AG20443 (cell line): Measurements from ENCODE around the gene MEX3A.

Source experiments
- DNase-seq: peaks from one replicate; pipeline ENCODE4 v3.0.0; 2012; ENCODE audit warnings: low spot score, mixed read lengths

Gene MEX3A

DNA sequence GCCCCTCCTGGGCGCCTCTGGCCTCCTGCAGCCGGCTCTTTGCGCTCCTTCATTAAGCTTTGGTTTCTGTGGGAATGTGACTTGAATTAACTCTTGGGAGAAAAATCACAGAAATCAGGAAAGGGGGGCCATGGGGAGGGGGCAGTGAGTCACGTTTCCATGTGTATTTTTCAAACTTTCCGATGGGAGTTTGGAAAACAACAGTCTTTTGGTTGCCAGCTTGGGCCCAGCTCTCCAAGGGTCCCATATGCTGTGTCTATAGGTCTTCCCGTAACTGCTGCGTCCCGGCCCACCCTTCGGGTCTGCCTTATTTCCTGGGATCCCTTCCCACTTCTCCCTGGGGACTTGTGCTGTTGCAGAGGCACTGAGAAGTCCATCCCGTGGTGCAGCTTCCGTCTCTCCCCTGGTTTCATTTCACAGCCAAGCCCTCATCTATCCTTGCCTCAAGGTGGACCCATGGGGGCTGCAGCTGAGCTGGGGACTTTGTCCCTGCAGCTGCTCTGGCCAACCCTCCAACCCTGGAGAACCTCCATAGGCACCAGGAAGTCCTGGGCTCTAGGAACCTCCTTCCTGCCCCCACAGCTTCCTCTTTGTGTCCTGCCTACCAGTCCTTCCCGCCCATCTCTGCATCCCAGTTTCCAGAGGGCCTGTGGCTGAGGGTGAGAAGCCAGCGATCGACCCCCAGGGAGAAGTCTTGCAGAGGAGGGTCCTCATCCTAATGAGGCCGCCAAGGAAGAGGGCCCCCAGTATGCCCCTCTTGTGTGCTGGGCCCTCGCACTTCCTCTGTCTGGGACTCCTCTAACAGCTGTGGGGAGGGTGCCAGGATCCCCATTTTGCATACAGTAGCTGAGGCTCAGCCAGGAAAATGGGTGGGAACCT lies 20.6 kb upstream of the MEX3A start:
- peak; percentile 52 for DNase-seq

DNA sequence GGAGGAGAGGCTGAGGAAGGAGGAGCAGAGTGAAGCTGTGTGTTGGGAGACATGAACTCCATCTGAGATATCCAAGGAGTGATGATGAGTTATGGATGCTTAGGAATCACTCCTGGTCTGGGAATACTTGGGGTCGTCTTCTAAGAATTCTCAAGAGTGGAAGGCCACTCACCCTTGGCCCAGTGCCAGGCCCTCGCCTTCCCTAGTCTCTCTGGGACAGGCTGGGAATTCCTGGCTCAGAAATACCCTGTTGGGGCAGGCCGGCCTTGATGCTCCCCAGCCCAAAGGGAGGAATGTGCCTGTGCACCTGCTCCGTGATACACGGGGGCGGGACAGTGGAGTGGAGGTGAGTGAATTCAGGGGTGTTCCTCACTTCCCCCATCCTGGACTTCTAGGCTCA lies 19.6 kb upstream of the MEX3A start:
- DNase-seq: no peak

DNA sequence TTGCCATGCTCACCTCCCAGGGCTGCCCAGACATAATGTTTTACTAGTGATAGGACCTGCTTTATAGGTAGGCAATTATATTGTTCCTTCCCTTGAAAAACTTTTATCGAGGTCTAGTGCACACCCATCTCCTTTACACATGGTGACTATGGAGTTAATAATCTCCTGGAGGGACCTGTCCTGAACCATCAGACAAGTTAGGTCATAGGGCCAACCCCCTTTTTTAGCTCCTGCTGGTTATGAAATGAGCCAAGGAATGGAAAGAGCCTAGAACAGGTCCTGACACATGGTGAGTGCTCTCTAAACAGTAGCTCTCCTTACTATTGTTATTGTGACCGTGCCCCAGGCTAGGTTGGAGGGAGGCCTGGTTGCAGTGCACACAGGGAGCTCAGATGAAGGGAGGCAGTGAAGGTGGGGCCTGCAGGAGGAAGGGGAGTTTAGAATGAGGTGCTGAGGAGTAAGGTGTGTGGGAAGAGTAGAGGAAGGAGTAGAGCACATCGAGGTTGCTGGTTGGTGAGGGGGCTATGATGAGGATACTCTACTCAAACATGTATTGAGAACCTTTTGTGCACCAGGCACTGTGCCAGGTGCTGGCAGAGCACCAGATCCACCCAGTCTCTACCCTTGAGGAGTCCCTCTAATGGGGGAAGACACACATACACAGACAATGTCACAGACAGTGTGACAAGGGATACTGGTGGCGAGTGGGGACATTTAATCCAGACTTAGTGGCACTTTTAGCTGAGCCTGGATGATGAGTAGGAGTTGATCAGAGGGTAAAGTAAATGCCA lies 18.1 kb upstream of the MEX3A start:
- DNase-seq: no peak

DNA sequence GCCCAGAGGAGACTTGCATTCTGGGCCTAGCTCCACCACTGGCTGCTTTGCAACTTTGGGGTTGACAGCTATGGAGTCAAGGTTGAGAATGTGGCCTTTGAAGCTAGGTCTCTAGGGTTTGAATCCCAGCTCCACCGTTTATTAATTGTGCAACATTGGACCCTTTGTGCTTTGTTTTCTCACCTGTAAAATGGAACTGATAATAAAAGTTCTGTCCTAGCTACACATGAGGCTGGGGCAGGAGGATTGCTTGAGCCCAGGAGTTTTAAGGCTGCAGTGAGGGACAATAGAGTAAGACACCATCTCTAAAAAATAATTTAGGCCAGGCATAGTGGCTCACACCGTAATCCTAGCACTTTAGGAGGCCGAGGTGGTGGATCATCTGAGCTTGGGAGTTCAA lies 17.0 kb upstream of the MEX3A start:
- DNase-seq: no peak

DNA sequence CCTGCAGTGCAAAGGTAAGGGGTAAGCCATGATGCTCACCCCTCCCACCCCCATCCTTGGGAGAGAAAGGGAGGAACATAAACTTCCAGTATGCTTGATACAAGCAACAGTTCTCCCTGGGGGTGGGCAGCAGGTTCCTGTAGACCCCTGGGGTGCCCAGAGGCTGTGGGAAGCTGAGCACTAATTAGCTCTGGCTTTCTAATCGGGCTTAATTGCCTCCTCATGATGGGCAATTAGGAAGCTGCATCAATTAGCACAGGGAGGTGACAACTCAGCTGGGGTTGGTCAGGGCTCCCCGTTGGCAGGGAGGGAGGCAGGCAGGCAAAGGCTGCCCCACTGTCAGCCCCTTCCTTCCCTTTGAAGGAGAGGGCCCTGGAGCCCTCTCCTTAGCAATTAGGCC lies 16.5 kb upstream of the MEX3A start:
- no peak for DNase-seq

DNA sequence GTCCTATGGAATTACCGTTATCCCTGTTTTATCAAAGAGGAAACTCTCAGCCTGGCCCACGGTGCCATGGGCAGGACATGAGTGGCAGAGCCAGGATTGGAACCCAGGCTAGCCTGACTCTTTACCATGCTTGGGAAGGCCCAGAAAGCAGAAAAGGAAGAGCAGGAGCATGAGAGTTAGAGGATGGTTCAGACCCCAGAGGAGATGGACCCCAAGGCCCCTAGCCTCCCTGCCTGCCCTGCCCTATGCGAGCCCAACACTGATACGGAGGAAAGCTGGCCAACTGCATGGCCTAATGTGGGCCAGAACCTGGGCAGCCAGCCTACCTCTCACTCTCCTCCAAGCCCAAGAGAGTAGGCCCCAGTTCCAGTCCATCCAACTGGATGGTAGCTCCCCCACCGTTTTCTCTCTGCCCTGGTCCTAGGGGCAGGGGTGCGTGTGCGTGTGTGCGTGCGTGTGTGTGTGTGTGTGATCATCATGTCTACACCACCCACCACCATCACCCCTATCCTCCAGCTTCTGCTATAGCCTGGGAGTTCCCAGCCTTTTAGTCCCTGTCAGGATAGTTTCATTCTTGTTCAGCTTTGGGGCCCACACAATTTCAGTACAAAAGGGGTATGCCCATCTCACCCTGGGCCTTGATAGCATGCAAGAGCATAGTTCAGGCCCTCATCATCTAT lies 15.4 kb upstream of the MEX3A start:
- no peak for DNase-seq

DNA sequence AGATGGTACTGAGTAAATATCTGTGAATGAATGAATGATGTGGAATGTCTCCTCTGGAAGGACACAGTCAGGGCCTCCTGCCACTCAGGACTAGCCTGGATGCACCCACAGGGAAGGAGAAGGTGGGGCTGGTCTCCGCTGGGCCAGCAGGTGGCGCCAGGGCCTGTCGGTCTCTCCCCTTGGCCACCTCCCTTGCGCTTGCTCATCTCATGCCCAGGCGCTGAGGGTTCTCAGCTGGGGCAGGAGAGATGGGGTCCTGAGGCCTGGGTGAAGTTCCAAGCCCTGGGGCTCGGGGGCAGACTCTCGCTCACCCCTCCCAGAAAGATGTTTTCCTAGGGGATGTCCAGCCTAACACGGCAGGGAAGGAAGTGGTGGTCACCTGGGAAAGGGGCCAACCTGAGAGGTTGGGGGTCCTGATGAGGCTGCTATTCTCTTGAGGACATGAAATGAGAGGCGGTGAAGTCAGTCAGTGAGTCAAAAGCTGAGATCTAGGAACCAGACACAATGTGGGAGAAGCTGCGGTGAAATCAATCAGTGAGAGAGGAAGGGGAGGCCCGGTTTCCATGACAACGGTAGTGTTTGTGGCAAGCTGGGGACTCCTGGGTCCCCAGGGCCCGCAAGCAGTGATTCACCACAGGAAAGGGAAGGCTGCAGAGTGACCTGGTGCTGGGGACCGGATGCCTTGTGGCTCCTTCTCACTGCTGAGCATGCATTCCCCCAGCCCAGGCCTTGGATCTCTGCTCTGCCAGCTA lies 14.6 kb upstream of the MEX3A start:
- DNase-seq: peak; percentile 91

DNA sequence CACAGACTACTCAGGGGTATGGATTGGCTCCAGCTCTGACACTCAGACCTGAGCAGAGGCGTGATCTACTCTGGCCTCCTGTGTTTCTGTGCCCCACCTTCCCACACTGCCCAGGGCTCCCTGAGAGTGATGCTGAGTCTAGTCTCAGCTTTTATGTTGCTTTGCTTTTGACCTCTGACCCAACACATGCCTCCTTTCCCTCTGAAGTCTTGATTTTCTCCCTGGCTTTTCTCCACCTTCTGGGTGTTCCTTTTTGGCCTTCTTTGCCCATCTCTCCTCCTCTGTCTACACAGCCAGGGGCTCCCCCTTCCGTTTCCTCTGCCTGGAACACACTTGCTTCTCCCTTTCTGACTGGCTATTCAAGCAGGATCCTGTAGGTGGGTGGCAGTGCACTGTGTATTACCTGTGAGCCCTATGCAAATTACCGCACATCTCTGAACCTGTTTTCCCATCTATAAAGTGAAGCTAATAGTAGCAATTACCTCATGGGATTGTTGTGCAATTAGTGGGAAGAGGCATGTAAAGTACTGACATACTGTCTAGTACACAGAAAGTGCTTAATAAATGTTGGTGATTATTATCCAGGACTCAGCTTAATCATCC lies 13.7 kb upstream of the MEX3A start:
- DNase-seq: no peak

DNA sequence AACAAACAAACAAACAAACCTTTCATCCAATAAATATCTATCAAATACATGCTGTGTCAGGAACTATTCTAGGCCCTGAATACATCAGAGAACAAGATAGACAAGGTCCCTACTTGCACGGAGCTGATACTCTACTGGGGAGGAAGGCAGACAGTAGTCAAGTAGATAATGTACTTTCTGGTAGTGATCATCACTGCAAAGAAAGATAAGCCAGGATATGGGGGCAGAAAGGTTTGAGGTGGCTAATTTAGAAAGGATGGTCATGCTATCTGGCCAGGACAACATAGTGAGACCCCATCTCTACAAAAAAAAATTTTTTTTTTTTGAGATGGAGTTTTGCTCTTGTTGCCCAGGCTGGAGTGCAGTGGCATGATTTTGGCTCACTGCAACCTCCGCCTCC lies 9.3 kb upstream of the MEX3A start:
- no peak for DNase-seq

DNA sequence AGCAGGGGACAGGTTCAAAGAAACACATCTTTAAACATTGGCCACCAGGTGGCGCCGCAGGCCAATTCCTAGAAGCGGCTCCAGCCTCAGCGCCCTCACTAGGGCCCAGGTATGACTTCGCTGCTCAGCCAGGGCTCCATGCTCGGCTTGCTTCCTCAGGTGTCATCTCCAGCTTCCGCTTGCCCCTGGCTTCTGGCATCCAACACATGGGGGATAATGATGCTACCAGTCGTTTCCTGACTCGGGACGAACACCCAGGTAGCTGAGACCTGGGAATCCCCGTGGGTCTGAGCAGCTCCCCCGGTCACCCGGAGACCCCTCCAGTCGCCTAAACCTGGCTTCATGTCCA lies 8.5 kb upstream of the MEX3A start:
- DNase-seq: peak; percentile 78

DNA sequence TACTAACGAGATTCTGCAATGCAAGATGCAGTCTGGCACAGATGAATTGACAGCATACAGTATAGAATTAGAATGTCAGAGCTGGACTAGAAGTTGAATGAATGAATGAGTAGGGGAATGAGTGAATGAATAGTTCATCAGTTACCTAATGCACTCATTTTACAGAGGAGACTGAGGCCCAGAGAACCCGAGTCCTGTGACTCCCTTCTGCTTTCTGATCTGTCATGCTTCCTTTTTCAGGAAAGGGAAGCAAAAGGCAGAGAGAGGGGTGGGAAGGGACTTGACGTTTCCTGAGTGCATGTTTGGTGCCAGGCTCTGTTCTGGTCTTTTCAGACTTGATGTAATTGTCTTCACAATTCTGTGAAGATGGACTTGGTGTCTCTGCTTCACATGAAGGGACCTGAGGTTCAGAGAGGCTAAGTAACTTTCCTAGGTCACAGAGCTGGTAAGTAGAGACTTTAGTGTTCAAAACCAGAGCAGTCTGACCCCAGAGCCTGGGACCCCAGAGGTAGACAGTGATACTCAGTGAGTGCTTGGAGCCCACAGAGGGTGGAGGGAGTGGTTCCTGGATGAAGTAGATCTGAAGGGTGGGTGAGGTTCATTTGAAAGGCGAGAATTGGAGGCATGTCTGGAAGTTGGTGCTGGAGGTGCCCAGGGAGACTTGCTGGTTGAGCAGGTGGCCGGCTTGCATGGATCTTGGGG lies 8.0 kb upstream of the MEX3A start:
- no peak for DNase-seq

DNA sequence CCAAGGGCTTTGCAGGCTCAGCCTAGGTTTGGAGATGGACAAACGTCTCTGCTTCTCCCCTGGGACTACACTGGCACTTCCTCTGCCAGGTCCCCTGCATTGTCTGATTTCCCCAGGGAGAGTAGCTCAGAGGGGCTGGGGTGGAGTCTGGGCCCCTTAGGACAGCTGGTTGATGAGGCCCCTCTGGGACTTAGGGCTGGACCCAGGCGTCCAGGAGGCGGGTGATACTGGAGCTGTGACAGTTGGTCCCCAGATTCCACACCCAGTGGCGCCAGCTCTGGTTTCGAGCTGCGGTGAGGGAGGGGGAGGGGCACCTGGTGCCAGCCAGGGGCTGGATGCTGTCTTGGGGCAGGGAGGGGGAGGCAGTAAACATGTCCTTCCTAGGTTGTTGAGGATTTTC lies 7.4 kb upstream of the MEX3A start:
- no peak for DNase-seq

DNA sequence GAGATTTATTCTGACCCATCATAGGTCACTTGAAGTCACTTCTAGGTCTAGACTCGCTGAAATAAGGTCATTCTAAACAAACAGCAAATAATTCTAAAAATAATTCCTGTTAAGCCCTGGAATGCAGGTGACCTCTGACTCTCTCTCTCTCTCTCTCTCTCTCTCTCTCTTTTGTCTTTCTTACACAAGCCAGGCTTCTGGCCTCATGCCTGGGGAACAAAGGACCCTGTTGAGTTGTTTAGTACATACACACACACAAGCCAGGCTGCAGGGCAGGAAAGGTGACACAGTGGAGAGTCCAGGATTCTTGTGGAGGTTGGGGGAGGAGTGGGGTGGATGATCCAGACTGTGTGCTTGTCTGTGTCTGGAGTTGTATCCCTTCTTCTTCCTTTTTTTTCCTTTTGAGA lies 4.0 kb upstream of the MEX3A start:
- DNase-seq: no peak

DNA sequence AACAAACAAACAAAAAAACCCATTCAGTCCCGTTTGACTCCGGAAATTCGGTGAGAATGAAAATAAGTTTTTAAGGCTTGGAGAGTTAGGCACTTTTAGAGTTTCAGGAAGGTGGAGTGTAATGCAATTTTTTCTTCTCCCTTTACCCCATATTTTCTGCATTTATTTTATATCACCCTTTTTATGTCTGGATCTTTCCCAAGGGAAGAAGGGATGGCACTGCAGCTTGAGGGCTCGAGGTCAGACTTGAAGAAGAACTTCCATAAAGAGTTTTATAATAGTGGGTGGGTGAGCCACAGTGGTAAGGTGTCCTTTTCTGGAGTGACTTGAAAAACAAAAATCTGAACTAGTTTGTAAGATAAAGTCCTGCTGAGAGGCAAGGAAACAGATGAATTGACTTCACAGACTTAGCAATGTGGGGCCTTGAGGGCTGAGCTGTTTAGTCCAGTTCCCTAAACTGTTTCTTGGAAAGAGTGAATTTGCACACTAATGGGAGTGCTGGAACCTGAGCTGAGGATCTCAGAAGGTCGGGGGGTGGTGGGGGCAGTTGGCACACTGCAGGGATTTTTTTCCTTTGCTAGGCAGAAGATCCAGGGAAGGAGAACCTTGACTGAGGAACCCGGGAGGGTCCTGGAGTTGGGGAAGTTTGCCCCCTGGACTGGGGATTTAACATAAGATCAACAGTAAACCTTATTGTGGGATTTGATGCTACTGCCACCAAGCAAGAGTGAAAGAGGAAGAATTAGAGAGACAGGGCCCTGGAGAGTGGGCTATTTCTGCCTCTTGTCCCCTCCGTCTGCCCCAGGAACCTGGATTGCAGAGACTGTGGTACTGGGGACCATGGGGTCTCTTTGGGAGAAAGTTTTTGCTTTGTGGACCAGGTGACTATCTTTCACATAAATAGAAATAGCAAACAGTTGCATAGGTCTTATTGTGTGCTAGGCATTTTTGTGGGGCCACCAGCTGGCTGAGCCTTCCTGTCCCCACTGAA lies 1.8 kb upstream of the MEX3A start:
- no peak for DNase-seq

DNA sequence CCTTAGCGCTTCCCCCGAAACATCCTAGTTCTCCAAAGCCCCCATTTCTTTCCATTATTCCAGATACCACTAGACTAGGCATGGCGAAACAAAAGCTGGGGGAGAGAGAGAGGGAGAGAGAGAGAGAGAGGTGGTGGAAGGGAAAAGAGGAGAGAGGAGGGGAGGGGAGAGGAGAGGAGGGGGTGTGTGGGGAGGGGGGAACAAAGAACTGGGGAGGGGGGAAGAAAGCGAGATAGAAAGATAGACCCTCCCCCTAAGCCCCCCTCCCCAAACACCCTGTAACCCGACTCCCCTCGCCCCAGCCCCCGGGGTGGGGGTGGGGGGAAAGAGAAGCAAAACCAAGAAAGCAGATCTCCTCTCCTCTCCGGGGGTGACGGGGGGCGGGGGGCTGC lies 352 bp downstream of the MEX3A start:
- DNase-seq: no peak

DNA sequence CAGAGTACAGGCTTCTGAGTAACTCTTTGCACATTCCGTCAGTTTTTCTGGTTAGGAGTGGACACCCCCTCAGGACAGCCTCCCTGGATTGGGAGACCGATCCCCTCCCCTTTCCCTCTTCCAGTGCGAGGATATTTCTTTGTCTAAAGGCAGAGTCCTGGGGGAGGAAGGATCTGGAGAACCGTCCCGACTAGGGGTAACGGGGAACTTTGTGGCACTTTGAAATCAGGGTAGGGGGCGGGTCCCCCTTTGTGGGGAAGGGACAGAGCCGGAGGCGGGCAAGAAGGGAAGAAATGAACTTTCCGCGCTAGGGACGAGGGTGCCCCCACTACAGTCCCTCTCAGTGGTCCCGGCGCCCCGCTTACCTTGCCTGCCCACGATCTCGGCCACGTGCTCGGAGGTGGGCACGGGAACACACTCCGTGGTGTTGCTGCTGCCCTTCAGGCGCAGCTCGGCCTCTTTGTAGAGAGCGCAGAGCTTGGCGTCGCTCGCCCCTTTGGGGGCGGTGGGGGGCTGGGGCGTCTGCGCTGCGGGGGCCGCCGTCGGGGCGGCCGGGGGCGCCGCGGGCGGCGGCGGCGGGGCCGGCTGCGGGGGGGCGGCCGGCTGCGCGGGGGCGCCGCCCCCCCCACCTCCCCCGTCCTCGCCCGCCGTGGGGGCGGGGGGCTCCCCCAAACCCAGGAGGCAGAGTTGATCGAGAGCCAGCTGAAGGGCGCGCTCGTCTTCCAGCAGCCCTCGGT lies 917 bp downstream of the MEX3A start:
- DNase-seq: no peak

DNA sequence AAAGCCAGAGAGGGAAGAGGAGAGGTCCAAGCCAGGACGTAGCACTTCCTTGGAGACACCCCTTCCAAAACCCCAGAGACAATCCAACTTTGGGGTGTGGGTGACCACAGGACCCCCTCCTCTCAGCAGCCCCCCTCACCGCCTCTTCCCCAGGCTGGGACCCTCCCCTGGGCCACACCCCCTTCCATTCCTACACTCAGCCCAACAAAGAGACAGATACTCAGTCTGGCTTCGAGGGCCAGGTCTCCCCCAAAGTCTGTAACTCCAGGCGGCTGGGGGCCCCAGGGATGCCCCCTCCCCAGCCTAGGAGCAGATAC lies 1.4 kb downstream of the MEX3A start:
- no peak for DNase-seq

DNA sequence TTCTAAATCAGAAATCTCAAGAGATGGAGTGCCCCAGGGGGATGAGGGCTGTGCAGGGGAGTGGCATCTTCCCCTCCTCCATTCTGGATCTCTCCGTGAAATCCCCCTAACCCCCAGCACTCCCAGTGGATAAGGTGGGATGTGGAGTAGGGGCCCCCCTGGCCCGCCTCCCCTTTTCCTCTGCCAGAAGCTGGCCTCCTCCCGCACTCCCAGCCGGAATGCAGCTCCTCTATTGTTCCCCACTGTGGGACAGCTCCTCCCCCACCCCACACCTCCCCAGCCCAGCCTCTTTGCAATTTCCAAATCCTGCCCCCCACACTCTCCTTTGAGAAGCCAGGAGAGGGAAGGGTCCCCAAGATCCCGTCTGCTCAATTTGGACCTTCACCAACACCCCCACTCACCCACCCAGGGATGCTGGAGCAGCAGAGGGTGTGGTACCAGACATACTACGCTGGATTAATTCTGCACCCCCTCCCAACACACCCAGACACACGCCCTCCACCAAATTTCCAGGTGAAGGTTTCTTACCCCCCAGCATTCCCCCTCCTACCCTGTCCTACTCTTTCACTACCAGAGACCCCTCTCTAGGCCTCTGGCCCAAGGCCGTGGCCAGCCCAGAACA lies 1.9 kb downstream of the MEX3A start:
- no peak for DNase-seq

DNA sequence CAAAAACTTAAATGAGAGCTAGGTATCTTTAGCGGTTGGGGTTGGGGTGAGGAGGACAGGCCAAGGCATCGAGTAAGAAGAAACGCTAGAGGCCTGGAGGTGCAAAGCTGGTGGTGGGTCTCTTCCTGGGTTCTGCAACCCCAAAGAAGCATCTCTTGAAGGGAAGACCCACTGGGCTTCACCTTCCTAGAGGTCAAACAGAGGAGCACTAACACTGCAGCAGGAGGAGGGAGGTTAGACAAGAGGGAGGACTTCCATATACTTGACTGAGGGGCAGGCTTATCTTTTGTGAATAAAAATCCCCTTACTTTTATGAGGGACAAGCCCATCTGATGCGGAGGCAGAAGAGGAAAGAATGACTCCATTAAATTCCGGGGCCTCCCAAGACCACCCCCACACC lies 2.5 kb downstream of the MEX3A start:
- DNase-seq: no peak
